Measurements from ENCODE around the gene OTOS. TPM values are rescaled to one million over a fixed set of nuclear protein-coding genes. Genes with fewer than 3 reads are reported as not detected.

OTOS gene
- total RNA-seq, 1 experiment from 2014 or later, result not detected

Other genes starting within 250 kb of the OTOS start
- gene NDUFA10, start 115.3 kb downstream of the OTOS start, total RNA-seq (2021; ENCODE audit: unreplicated experiment), result 155 TPM
- not detected for gene OR6B2, start 110.2 kb downstream of the OTOS start, total RNA-seq (2021; ENCODE audit: unreplicated experiment)
- gene OR6B3, start 87.1 kb downstream of the OTOS start, total RNA-seq (2021; ENCODE audit: unreplicated experiment), result not detected
- 111 TPM for gene COPS9, start 4.4 kb downstream of the OTOS start, total RNA-seq (2021; ENCODE audit: unreplicated experiment)

Data from HCT116 (cell line).